KMS-11 (cell line): ENCODE measurements around the gene BRPF1.

Experiments
- H2AFZ ChIP-seq: fragments of 200-600 bp; sonication (generic); 2 replicates; pipeline ENCODE4 v1.6.1; 2016; ENCODE audit warnings: antibody characterized with exemption, mixed run types, low read depth
- H3K27ac ChIP-seq: fragments of 200-600 bp; sonication (generic); 2 replicates; pipeline ENCODE4 v1.6.1; 2016; ENCODE audit warnings: mild to moderate bottlenecking, mixed run types
- H3K27me3 ChIP-seq: fragments of 200-600 bp; sonication (generic); 2 replicates; pipeline ENCODE4 v1.6.1; 2017; ENCODE audit warnings: mild to moderate bottlenecking, low read depth, mixed run types, moderate library complexity; ENCODE audit not compliant: insufficient read depth
- H3K36me3 ChIP-seq: fragments of 200-600 bp; sonication (generic); 2 replicates; pipeline ENCODE4 v1.6.1; 2017; ENCODE audit warnings: mild to moderate bottlenecking, mixed run types; ENCODE audit not compliant: insufficient read depth
- H3K4me1 ChIP-seq: fragments of 200-600 bp; sonication (generic); 2 replicates; pipeline ENCODE4 v1.6.1; 2016; ENCODE audit warnings: mild to moderate bottlenecking, low read depth, mixed run types; ENCODE audit not compliant: poor library complexity, severe bottlenecking
- H3K4me2 ChIP-seq: fragments of 200-600 bp; sonication (generic); 2 replicates; pipeline ENCODE4 v1.7.0; 2016; ENCODE audit warnings: mild to moderate bottlenecking, mixed run types
- H3K4me3 ChIP-seq: fragments of 200-600 bp; sonication (generic); IDR thresholded peaks from 2 replicates; pipeline ENCODE4 v1.6.1; 2017; ENCODE audit warnings: low read depth, low read length, mixed read lengths; ENCODE audit not compliant: insufficient read depth
- H3K79me2 ChIP-seq: fragments of 200-600 bp; sonication (generic); 2 replicates; pipeline ENCODE4 v1.6.1; 2016; ENCODE audit warnings: low read depth, mixed run types; ENCODE audit not compliant: insufficient read depth
- H3K9ac ChIP-seq: fragments of 200-600 bp; sonication (generic); 2 replicates; pipeline ENCODE4 v1.6.1; 2016; ENCODE audit warnings: mild to moderate bottlenecking, mixed run types
- H4K20me1 ChIP-seq: fragments of 200-600 bp; sonication (generic); 2 replicates; pipeline ENCODE4 v1.6.1; 2016; ENCODE audit warnings: mild to moderate bottlenecking, mixed run types; ENCODE audit not compliant: insufficient read depth
- CTCF ChIP-seq: fragments of 200-600 bp; sonication (generic); conservative IDR thresholded peaks from 2 replicates; pipeline ENCODE4 v1.6.1; 2017; ENCODE audit warnings: low read depth, mild to moderate bottlenecking, antibody characterized with exemption, low read length, moderate library complexity, mixed read lengths

Gene BRPF1

GRCh38 chr3:9701711-9702110, 29.8 kb upstream of the BRPF1 start:
- Histone ChIP-seq H3K4me1 (no peaks in the 10 kb centered on the region), H2AFZ (no peak overlapping the region), H3K27ac (no peak overlapping the region), H3K4me2 (no peak overlapping the region), H3K4me3 (no peak overlapping the region), H4K20me1 (no peaks in the 10 kb centered on the region), H3K79me2 (no peaks in the 10 kb centered on the region), H3K36me3 (no peaks in the 10 kb centered on the region), H3K9ac (no peak overlapping the region), H3K27me3 (no peaks in the 10 kb centered on the region)
- TF ChIP-seq CTCF: no peak

GRCh38 chr3:9703240-9703639, 28.3 kb upstream of the BRPF1 start:
- H3K79me2 ChIP-seq: no peaks in the 10 kb centered on the region
- no peak overlapping the region for H3K9ac ChIP-seq
- no peaks in the 10 kb centered on the region for H3K27me3 ChIP-seq
- H3K4me2 ChIP-seq: no peak overlapping the region
- no peak for TF ChIP-seq CTCF
- H3K4me3 ChIP-seq: no peak overlapping the region
- H4K20me1 ChIP-seq: no peaks in the 10 kb centered on the region
- no peak overlapping the region for H2AFZ ChIP-seq
- H3K36me3 ChIP-seq: no peaks in the 10 kb centered on the region
- no peaks in the 10 kb centered on the region for H3K4me1 ChIP-seq
- no peak overlapping the region for H3K27ac ChIP-seq

GRCh38 chr3:9703736-9704346, 27.7 kb upstream of the BRPF1 start, which contains the start of gene CPNE9:
Gene CPNE9 (plus strand): TSS chr3:9703833. CDS start chr3:9703997, 164 bp downstream.
- H3K79me2 ChIP-seq: no peaks in the 10 kb centered on the region
- H3K36me3 ChIP-seq: no peaks in the 10 kb centered on the region
- H3K27me3 ChIP-seq: no peaks in the 10 kb centered on the region
- TF ChIP-seq CTCF: no peak
- H4K20me1 ChIP-seq: no peaks in the 10 kb centered on the region
- no peak within 1 kb of the TSS for H2AFZ ChIP-seq
- H3K9ac ChIP-seq: no peak within 1 kb of the TSS
- H3K4me3 ChIP-seq: no peak within 1 kb of the TSS
- H3K27ac ChIP-seq: no peak within 1 kb of the TSS
- H3K4me2 ChIP-seq: no peak within 1 kb of the TSS
- no peaks in the 10 kb centered on the region for H3K4me1 ChIP-seq

GRCh38 chr3:9704347-9705322, 26.9 kb upstream of the BRPF1 start:
- H3K36me3 ChIP-seq: no peaks in the 10 kb centered on the region
- no peak overlapping the region for H3K4me2 ChIP-seq
- TF ChIP-seq CTCF: no peak
- no peak overlapping the region for H3K27ac ChIP-seq
- H4K20me1 ChIP-seq: no peaks in the 10 kb centered on the region
- no peak overlapping the region for H3K4me3 ChIP-seq
- H3K9ac ChIP-seq: no peak overlapping the region
- no peaks in the 10 kb centered on the region for H3K4me1 ChIP-seq
- H3K79me2 ChIP-seq: no peaks in the 10 kb centered on the region
- H3K27me3 ChIP-seq: no peaks in the 10 kb centered on the region
- H2AFZ ChIP-seq: no peak overlapping the region
